Measurements from ENCODE around the gene KIAA1549. TPM values are rescaled to one million over a fixed set of nuclear protein-coding genes. Genes with fewer than 3 reads are reported as not detected.
"Not testable (repeated sequence)": the region's sequence is repeated elsewhere in the genome, so short reads cannot be mapped to it uniquely, and the experiment has no call there.

The KIAA1549 gene
- polyA plus RNA-seq, 1 experiment: 2.5 TPM

DNA sequence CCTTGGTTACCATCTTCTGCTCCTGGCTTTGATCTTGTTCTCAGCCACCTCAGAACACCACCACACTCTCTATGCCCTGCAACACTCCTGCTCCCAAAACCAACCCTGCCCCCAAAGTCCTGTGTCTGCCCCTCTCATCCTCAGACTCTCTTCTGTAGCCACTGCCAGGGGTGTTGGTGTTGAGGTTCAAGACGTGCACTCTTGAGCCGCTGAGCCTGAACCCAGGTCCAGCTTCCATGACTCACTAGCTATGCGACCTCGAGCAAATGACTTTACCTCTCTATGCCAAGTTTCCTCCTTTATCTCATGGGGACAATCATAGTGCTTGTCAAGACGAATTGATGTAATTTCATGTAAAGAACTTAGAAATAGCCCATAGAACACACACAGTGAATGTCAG is 182.4 kb downstream of the KIAA1549 start:
- CTCF ChIA-PET: no interaction called here
- POLR2A ChIA-PET: no interaction called here
- Histone ChIP-seq H3K36me3 (ENCODE audit: control insufficient read depth, insufficient read depth, low read length) (no peaks in the 10 kb centered on the region), H3K27me3 (ENCODE audit: control insufficient read depth, insufficient read depth, low read length) (no peaks in the 10 kb centered on the region; the same call in none of the 2 replicates), H3K4me3 (ENCODE audit: low read depth, low read length) (no peak overlapping the region)
- TF ChIP-seq, protein P1, sequence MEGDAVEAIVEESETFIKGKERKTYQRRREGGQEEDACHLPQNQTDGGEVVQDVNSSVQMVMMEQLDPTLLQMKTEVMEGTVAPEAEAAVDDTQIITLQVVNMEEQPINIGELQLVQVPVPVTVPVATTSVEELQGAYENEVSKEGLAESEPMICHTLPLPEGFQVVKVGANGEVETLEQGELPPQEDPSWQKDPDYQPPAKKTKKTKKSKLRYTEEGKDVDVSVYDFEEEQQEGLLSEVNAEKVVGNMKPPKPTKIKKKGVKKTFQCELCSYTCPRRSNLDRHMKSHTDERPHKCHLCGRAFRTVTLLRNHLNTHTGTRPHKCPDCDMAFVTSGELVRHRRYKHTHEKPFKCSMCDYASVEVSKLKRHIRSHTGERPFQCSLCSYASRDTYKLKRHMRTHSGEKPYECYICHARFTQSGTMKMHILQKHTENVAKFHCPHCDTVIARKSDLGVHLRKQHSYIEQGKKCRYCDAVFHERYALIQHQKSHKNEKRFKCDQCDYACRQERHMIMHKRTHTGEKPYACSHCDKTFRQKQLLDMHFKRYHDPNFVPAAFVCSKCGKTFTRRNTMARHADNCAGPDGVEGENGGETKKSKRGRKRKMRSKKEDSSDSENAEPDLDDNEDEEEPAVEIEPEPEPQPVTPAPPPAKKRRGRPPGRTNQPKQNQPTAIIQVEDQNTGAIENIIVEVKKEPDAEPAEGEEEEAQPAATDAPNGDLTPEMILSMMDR (IDR thresholded peaks at IDR 0.05; ENCODE audit: insufficient read depth, low read depth, low read length): no peak
- no peak for DNase-seq (ENCODE audit: low read depth)

DNA sequence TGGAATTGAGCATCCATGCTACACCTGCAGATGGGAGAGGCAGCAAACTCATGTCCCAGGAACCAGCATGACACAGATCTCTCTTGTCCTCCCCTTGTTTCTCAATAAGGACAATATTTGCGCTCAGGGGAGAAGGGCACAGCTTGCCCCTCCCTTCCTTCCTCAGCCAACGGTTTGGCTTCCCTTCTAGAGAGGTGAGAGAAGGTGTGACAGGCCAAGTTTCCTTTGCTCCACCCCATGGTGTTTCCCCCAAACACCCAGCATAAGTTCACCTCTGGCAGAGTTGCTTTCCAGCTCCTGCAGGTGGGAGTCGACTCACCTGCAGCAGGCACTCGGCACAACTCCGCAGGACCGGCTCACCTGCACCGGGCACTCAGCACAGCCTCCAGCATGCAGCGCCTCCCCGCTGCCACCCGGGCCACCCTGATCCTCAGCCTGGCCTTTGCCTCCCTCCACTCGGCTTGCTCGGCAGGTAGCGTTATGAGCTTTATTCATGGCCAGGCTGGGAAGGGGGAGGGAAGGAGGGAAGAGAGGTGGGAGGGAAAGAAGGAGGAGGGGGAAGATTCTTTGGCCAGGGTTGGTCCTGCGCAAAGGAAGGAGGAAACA is 183.4 kb downstream of the KIAA1549 start, which contains the start of the genes ATP6V0A4 and TMEM213:
ATP6V0A4 (minus strand) TSS at position 482 of the 606 bp plus-strand sequence. CDS start 26,949 bp downstream, outside the sequence.
TMEM213 (plus strand) TSS at position 280 of the 606 bp plus-strand sequence; CDS start at position 391, 111 bp downstream.
- POLR2A ChIA-PET: no interaction called here
- CTCF ChIA-PET: no interaction called here
- no peak within 1 kb of the TSS for H3K4me3 ChIP-seq (ENCODE audit: low read depth, low read length)
- H3K36me3 ChIP-seq (ENCODE audit: control insufficient read depth, insufficient read depth, low read length): no peaks in the 10 kb centered on the region
- TF ChIP-seq, protein P1 (IDR thresholded peaks at IDR 0.05; ENCODE audit: insufficient read depth, low read depth, low read length): no peak
- DNase-seq (ENCODE audit: low read depth): no peak
- H3K27me3 ChIP-seq (ENCODE audit: control insufficient read depth, insufficient read depth, low read length): no peaks in the 10 kb centered on the region; the same call in none of the 2 replicates

DNA sequence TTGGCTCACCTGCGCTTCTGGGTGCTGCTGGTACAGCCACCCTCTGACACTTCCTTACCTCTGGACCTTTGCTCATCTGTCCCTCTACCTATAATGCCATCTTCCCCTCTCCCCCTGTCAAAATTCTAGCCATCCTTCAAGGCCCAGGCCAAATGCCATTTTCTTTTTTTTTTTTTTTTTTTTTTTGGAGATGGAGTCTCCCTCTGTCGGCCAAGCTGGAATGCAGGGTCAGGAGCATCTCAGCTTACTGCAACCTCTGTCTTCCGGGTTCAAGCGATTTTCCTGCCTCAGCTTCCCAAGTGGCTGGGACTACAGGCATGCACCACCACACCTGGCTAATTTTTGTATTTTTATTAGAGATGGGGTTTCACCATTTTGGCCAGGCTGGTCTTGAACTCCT is 184.1 kb downstream of the KIAA1549 start:
- DNase-seq (ENCODE audit: low read depth); POLR2A ChIA-PET; H3K36me3 ChIP-seq (ENCODE audit: control insufficient read depth, insufficient read depth, low read length); H3K4me3 ChIP-seq (ENCODE audit: low read depth, low read length); H3K27me3 ChIP-seq (ENCODE audit: control insufficient read depth, insufficient read depth, low read length); CTCF ChIA-PET: not testable (repeated sequence)

DNA sequence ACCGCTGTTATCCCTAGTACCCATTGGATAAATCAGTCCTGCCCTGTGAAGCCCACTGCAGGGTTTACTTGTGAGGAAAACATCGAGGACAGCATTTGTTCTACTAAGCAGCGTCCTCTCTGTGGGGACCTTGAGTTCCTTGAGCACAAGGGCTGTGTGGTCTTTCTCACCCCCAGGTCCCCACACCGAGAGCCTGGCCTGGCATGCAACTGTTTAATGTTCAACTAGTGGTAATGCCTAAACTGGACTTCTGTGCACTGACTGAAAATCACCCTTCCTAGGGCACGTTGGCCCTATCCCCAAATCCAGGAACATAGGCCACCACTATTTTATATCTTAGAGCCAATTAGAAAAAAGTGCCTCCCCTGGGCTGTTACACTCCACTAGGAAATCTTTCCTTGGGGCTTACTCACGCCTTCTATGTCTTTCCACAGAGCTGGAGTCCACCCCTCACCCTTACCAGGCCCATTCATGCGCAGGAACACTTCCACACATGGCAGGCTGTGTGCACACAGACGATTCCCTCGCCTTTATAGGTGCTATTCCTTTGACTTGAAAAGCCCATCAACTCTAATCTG is 185.1 kb downstream of the KIAA1549 start:
- no peak overlapping the region for H3K4me3 ChIP-seq (ENCODE audit: low read depth, low read length)
- ChIA-PET CTCF (no interaction called here), POLR2A (no interaction called here)
- no peaks in the 10 kb centered on the region; the same call in 1 of the 2 replicates for H3K27me3 ChIP-seq (ENCODE audit: control insufficient read depth, insufficient read depth, low read length)
- DNase-seq (ENCODE audit: low read depth): no peak
- H3K36me3 ChIP-seq (ENCODE audit: control insufficient read depth, insufficient read depth, low read length): no peaks in the 10 kb centered on the region
- TF ChIP-seq, protein P1 (IDR thresholded peaks at IDR 0.05; ENCODE audit: insufficient read depth, low read depth, low read length): no peak

DNA sequence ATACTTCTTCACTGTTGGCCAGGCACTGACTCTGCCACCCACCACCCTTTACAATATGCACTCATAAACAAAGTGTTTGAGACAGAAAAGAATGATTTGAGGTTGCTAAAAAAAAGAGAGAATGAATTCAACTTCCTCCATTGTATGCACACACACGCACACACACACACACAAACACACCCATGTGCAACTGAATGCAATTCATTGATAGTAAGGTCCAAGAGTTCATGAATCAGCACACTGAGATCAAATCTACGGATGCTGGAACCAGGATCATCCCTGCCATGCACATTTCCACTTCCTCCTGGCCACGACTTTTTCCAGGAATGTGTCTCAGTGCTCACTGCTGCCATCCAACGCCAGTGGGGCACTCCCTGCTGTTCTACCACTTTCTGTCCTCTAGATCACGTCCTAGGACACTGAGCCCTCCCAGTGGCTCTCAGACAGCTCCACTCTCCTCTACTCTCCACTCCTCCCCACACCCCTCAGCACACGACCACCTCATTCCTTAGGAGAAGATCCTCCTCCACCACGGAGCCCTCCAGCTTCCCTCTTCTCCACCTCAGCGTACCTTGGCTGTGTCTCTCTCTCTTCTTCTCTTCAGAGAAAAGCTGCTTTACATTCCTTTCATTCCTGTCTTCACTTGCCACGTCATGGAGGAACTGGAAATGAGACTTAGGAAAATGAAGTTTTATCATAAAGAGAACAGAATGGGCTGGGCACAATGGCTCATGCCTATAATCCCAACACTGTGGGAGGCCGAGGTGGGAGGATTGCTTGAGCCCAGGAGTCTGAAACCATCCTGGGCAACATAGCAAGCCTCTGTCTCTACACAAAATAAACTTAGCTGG is 195.4 kb downstream of the KIAA1549 start:
- TF ChIP-seq, protein P1 (IDR thresholded peaks at IDR 0.05; ENCODE audit: insufficient read depth, low read depth, low read length): peak; percentile 16; the same call in 1 of the 2 replicates
- Histone ChIP-seq H3K27me3 (ENCODE audit: control insufficient read depth, insufficient read depth, low read length) (no peaks in the 10 kb centered on the region; the same call in 1 of the 2 replicates), H3K36me3 (ENCODE audit: control insufficient read depth, insufficient read depth, low read length) (no peaks in the 10 kb centered on the region), H3K4me3 (ENCODE audit: low read depth, low read length) (no peak overlapping the region)
- POLR2A ChIA-PET: no interaction called here
- CTCF ChIA-PET: interaction anchor here (1.0 kb wide), 1 partner anchor 10 kb away, joined by 3 read pairs; no protein-coding TSS in a partner anchor
- no peak for DNase-seq (ENCODE audit: low read depth)
